GM12891 (cell line): ENCODE results near the gene SPAAR.

Experiments used
- DNase-seq: peaks from one replicate; pipeline ENCODE4 v3.0.0; 2011; ENCODE audit warnings: low spot score; ENCODE audit not compliant: insufficient read length
- FAIRE-seq: peaks from 2 replicates; lab custom pipeline; 2011; peaks lifted over from hg19 to GRCh38; lab: Jason Lieb, UNC
- PAX5 ChIP-seq: IDR thresholded peaks from 2 replicates; pipeline ENCODE4 v1.6.1; 2011; ENCODE audit warnings: low read length, moderate library complexity, mild to moderate bottlenecking; ENCODE audit not compliant: insufficient read depth, severe bottlenecking
- POLR2A ChIP-seq: IDR thresholded peaks from 2 replicates; pipeline ENCODE4 v1.6.1; 2011; ENCODE audit warnings: low read depth, low read length, control low read depth
- POLR2AphosphoS5 ChIP-seq: IDR thresholded peaks from 2 replicates; pipeline ENCODE4 v1.6.1; 2011; ENCODE audit warnings: low read depth, low read length, control low read depth
- POU2F2 ChIP-seq: IDR thresholded peaks from 2 replicates; pipeline ENCODE4 v1.6.1; 2011; ENCODE audit warnings: low read depth, mild to moderate bottlenecking, control low read depth, low read length, moderate library complexity
- SPI1 ChIP-seq: IDR thresholded peaks from 2 replicates; pipeline ENCODE4 v1.6.1; 2011; ENCODE audit warnings: low read depth, low read length, control low read depth
- TAF1 ChIP-seq: IDR thresholded peaks from 2 replicates; pipeline ENCODE4 v1.6.1; 2011; ENCODE audit warnings: low read depth, low read length, control low read depth

Gene SPAAR

DNA sequence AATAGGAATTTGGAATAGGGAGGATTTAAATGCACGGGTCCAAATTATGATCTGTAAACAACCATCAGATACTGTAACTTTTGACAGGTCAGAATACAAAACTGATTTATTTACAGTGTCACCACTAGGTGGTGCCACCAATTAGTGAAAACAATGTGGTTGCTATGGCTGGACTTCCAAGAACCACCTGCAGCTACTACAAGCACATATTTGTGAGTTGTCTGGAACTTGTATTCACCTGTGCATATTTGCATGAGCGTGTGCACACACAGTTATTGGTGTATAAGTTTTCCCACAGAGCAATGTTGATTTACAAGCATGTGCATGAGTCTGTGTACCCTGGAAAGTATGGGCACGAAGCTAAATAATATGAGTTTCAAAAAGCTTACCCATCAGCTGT, 6.2 kb upstream of the SPAAR start:
- DNase-seq (no peak), FAIRE-seq (peak; percentile 95)
- TF ChIP-seq PAX5 (no peak), SPI1 (no peak), POLR2A (no peak), POLR2AphosphoS5 (no peak), TAF1 (no peak), POU2F2 (no peak)

DNA sequence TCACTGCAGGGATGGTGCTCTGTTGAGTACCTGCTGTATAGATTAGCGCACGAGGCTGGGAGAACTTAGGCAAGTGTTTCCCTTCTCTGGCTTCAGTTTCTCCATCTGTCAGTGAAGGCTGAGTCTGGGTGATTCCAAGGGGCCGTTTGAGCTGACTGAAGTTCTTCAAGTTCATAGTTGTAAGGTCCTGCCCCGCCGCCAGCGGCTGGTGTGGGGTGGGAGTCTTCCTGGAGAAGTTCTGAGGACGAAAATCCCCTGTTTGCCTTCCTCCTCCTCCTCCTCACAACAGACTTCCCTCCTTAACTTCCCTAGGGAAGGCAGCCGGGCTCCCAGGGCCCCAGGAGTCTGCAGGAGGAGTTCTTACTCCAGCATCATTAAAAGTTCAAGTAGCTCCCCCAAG, 5.0 kb upstream of the SPAAR start:
- DNase-seq = no peak
- no peak for FAIRE-seq

DNA sequence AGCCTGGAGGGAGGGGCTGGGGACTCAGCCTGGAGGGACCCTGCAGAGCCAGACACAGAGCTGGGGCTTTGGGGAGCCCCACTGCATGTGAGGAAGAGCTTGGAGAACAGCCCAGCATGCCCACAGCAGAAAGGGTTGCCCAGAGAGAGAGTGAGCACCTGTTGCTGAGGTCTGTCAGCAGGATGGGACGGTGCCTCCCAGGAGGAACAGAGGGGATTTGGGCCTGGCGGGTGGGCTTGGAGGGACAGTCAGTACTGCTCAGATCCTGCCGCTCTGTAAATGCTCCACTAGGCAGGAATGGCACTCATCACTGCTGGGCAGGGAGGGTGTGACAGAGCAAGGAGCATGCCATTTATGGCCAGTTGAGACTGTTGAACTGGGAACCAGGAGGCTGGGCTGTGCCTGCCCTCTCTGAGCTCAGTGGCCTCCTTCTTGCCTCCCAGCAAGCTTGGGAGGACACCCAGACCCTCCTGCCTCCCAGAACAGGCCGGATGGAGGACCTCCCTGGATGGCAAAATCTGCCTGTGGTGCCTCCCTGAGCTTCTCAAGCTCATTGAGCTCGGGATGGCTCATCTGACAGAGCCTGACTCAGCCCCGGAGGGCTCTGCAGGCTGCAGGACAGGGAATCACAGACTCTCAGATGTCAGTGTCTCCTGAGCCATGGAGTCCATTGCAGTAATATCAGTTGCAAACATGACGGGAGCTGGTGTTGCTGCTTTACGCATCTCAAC, 4.1 kb upstream of the SPAAR start:
- no peak for FAIRE-seq
- TF ChIP-seq POLR2A = no peak
- DNase-seq = no peak

More for the DNA sequence above, 5.0 kb upstream of the SPAAR start:
- TF ChIP-seq TAF1 (no peak), PAX5 (no peak), POLR2A (no peak), SPI1 (no peak), POLR2AphosphoS5 (no peak), POU2F2 (no peak)

DNA sequence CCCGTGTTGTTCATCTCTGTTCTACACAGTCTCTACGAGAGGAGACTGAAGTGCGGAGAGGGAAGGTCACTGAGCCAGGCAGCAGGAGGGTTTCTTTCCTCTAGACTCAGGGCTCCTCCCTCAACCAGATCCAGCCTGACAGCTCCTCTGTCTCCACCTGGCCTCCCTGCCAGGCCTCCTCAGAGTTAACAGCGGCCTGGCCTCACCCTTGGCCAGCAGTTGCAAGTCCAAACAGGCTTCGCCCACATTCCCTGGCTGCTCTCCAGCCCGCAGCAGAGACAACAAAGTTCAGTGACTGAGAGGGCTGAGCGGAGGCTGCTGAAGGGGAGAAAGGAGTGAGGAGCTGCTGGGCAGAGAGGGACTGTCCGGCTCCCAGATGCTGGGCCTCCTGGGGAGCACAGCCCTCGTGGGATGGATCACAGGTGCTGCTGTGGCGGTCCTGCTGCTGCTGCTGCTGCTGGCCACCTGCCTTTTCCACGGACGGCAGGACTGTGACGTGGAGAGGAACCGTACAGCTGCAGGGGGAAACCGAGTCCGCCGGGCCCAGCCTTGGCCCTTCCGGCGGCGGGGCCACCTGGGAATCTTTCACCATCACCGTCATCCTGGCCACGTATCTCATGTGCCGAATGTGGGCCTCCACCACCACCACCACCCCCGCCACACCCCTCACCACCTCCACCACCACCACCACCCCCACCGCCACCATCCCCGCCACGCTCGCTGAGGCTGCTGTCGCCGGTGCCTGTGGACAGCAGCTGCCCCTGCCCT, 3.2 kb upstream of the SPAAR start, which contains the start of gene HRCT1:
HRCT1 (plus strand) TSS at position 291 of the 768 bp plus-strand sequence; CDS start at position 377, 86 bp downstream.
- DNase-seq (no peak), FAIRE-seq (no peak)
- no peak for TF ChIP-seq SPI1
- TF ChIP-seq TAF1 = no peak
- no peak for TF ChIP-seq POU2F2
- TF ChIP-seq POLR2AphosphoS5 = no peak
- TF ChIP-seq PAX5 = no peak
- TF ChIP-seq POLR2A = no peak

DNA sequence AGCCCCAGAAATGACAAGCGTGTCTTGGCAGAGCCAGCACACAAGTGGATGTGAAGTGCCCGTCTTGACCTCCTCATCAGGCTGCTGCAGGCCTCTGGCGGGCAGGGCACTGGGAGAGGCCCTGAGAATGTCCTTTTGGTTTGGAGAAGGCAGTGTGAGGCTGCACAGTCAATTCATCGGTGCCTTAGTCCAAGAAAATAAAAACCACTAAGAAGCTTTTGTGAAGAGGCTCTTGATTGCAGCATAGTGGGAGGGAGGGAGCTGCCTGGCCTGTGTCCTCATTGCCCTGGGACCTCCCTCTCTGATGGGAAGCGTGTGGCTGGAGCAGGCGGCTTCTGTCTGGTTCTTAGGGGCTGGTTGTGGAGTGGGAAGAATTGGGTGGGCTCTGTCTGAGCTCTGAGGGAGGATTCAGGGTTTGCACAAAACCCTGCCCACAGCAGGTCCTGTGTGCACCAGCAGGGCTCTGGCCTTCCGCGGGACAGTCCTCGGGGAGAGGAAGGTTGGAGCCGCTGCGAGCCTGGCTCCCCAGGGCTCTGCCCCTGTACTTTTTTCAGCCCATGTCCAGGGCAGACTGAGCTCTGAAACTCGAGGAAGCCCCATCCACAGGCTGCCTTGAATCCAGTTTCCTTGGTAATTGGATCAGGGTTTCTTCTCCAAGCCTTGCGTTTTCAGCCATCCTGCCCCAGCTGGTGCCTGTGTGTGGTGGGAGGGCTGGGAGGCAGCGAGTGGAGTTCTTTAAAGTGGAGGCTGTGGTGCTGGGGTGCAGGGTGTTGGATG, 2.2 kb upstream of the SPAAR start:
- FAIRE-seq = no peak
- no peak for TF ChIP-seq POLR2A
- TF ChIP-seq POLR2AphosphoS5 = no peak
- no peak for TF ChIP-seq TAF1
- no peak for TF ChIP-seq PAX5
- no peak for TF ChIP-seq SPI1
- TF ChIP-seq POU2F2 = no peak
- DNase-seq = no peak

DNA sequence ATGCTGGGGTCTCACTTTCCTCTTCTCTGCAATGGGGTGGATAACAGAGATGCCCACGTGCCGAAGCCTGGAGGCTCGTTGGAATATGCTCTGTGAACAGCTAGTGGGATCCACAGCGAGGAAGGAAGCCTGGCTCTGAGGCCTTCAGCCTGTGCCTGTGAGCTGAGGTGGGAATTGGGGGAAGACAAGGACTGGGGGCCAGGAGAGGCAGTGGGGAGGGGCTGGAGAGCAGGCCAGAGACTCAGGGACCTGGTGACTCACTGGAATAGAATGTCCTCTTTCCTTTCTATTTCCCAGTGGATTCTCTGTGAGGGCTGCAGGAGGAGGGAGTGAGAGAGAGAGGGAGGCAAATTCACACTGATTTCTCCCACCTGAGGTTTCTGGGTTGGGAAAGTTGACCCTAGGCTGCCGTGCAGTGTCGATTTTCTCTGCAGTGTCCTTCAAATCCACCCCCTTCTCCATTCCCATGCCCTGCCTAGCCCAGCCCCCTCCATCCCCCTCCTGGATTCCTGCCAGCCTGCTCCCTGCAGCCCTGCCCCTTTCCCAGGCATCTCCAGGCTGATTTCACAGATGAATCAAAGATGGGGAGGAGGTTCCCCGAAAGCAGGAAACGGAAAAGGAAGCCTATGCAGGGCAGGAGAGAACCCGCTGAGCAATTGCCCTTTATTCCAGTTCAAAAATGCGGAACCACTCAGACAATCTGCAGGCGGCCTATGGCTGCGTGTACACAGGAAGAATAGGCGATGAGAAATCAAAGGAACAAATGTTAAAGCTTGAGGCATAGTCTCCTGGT, 1.4 kb upstream of the SPAAR start:
- TF ChIP-seq TAF1 = no peak
- no peak for TF ChIP-seq POLR2A
- no peak for TF ChIP-seq POU2F2
- TF ChIP-seq PAX5 = no peak
- no peak for TF ChIP-seq POLR2AphosphoS5
- TF ChIP-seq SPI1 = no peak
- no peak for DNase-seq
- no peak for FAIRE-seq

DNA sequence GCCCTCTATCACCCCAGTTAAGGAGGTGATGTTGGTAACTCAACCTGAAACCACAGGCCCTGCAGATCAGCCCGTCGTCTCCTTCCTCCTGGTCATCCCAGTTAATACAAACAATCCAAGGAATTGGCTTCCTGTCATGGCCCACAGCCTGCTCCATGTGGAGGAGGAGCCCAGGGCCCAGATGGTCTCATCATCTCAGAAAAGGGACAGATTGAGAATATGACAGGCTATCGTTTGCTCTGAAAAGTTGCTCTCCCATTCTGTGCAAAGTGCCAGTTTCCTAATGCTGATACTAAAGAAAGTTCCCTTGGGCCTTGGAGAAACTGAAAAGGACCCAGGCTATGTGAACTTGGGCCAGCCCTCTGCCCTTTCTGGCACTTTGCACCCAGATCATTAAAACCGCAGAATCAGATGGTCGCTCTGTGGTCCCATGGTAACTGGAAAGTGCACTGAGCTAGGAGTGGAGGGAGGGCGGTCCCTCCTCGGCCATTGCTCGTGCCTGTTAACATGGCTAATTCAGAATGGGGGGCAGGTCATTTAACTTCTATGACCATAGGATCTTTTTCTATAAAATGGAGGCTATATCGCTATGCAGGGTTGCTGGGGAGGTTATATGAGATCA, 675 bp upstream of the SPAAR start:
- no peak for DNase-seq
- TF ChIP-seq POLR2AphosphoS5 (no peak), PAX5 (no peak), TAF1 (no peak), POLR2A (no peak), POU2F2 (no peak), SPI1 (no peak)
- no peak for FAIRE-seq

DNA sequence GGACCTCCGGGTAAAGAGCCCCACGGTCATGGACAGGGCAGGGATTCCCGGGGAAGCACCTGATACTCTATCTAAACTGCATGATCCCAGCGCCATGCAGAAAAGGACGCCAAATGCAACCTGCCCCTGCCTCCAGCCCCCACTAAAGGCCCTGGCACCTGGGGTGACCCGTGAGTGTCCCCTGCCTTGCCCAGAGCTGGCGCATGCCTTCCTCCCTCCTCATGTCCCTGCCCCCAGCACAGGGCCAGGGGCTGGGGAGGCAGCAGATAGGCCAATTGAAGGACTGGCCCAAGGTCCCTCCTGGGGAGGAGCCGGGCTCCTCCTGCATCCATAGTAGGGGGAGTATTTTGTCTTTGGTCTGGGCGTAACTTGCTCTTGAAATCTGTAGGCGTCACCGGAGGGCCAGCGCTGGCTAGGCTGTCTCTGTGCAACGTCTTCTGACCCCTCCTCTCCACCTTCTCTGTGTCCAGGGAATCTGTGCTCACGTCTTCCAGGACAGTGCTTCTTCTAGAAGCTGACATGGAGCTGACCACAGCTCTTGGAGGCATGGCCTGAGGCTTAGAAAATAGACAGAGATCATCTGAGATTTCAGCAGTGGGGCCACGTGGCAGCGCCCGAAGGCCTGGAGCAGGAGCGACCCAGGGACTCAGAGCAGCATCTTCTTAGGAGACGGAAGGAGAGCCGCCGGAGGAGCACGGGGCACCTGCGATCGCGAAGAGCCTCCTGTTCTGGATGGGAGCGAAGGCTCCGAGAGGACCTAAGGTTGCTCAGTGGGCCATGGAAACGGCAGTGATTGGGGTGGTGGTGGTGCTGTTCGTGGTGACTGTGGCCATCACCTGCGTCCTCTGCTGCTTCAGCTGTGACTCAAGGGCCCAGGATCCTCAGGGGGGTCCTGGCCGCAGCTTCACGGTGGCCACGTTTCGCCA, 660 bp downstream of the SPAAR start:
- TF ChIP-seq POU2F2 (no peak), POLR2AphosphoS5 (no peak), POLR2A (no peak), TAF1 (no peak), PAX5 (no peak), SPI1 (no peak)
- FAIRE-seq = no peak
- no peak for DNase-seq
